CD4-positive, alpha-beta memory T cell (primary cell): ENCODE data around the gene EXOG. TPM values are rescaled to one million over a fixed set of nuclear protein-coding genes. Genes with fewer than 3 reads are reported as not detected.
A peak's percentile ranks its signal among the peaks of the same experiment; 100 is the strongest.

Experiments used
- CTCF ChIA-PET: fragments of 350-600 bp; sonication (Branson Sonifier 250); formaldehyde crosslinking; loops from one replicate; lab custom pipeline; 2021; ENCODE audit warnings: inconsistent platforms; ENCODE audit not compliant: partially characterized antibody; lab: Charles Lee
- POLR2A ChIA-PET: fragments of 350-600 bp; sonication (Branson Sonifier 250); formaldehyde crosslinking; loops from one replicate; lab custom pipeline; 2021; ENCODE audit not compliant: partially characterized antibody; lab: Charles Lee
- DNase-seq, 5 donors: peaks; one replicate each; pipeline versions ENCODE4 v3.0.0 to v3.0.0-alpha.2; 2020 to 2022; ENCODE audit warnings: mixed read lengths in 1 of 5
- H3K27ac ChIP-seq: one replicate; pipeline ENCODE4 v1.7.0; 2013; ENCODE audit warnings: low read depth, low read length
- H3K27me3 ChIP-seq: 2 replicates; pipeline ENCODE4 v1.7.0; 2013; ENCODE audit warnings: mild to moderate bottlenecking, low read length, moderate library complexity; ENCODE audit not compliant: insufficient read depth
- H3K36me3 ChIP-seq: 2 replicates; pipeline ENCODE4 v1.7.0; 2013; ENCODE audit warnings: mild to moderate bottlenecking, low read length, moderate library complexity; ENCODE audit not compliant: insufficient read depth
- H3K4me1 ChIP-seq: 2 replicates; pipeline ENCODE4 v1.7.0; 2013; ENCODE audit warnings: mild to moderate bottlenecking, low read length, moderate library complexity; ENCODE audit not compliant: insufficient read depth
- H3K4me3 ChIP-seq, 2 donors: one replicate each; pipeline ENCODE4 v1.7.0; 2013; ENCODE audit warnings: low read length in 2 of 2, mild to moderate bottlenecking in 1 of 2
- H3K9me3 ChIP-seq, 2 donors: one replicate each; pipeline ENCODE4 v1.7.0; 2013; ENCODE audit warnings: low read length in 2 of 2, control low read depth in 1 of 2; ENCODE audit not compliant: control insufficient read depth in 1 of 2
- H3K27ac Mint-ChIP-seq, 7 donors: one replicate each; pipeline ENCODE4 v1.8.0; 2020 to 2021; ENCODE audit warnings: mixed read lengths in 7 of 7, mild to moderate bottlenecking in 6 of 7, inconsistent platforms in 3 of 7, moderate library complexity in 3 of 7
- H3K27me3 Mint-ChIP-seq, 2 donors: one replicate each; pipeline ENCODE4 v1.8.0; 2020 to 2021; ENCODE audit warnings: mixed read lengths in 2 of 2
- H3K36me3 Mint-ChIP-seq, 2 donors: one replicate each; pipeline ENCODE4 v1.8.0; 2020 to 2021; ENCODE audit warnings: mixed read lengths in 2 of 2, inconsistent platforms in 1 of 2, mild to moderate bottlenecking in 1 of 2
- H3K4me1 Mint-ChIP-seq, 4 donors: one replicate each; pipeline ENCODE4 v1.8.0; 2020 to 2021; ENCODE audit warnings: mixed read lengths in 4 of 4, mild to moderate bottlenecking in 1 of 4
- H3K4me3 Mint-ChIP-seq, 8 donors: one replicate each; pipeline ENCODE4 v1.8.0; 2020 to 2021; ENCODE audit warnings: mixed read lengths in 8 of 8, mild to moderate bottlenecking in 7 of 8, moderate library complexity in 6 of 8, inconsistent platforms in 3 of 8
- H3K9me3 Mint-ChIP-seq, 8 donors: one replicate each; pipeline ENCODE4 v1.8.0; 2020 to 2021; ENCODE audit warnings: mixed read lengths in 8 of 8, mild to moderate bottlenecking in 5 of 8, inconsistent platforms in 3 of 8, moderate library complexity in 1 of 8
- intact Hi-C: fragments of 100-400 bp; cut with micrococcal nuclease; formaldehyde crosslinking; loops from one replicate; pipeline ENCODE4 v1.15.1; 2023
- polyA plus RNA-seq, 2 donors: library from polyadenylated mRNA; unstranded; fragments of 300-500 nt; fragmentation: Illumina TruSeq; gene quantifications; one replicate each; pipeline ENCODE4 v1.2.3, GENCODE V29; 2021
- total RNA-seq, 2 experiments: library from RNA; stranded (reverse); gene quantifications; one replicate each; pipeline ENCODE4 v1.2.3, GENCODE V29; 2021

The EXOG gene
- total and polyA plus RNA-seq, 4 experiments from 2014 or later, result 2.6 to 33.3 (median 21.4) TPM

DNA sequence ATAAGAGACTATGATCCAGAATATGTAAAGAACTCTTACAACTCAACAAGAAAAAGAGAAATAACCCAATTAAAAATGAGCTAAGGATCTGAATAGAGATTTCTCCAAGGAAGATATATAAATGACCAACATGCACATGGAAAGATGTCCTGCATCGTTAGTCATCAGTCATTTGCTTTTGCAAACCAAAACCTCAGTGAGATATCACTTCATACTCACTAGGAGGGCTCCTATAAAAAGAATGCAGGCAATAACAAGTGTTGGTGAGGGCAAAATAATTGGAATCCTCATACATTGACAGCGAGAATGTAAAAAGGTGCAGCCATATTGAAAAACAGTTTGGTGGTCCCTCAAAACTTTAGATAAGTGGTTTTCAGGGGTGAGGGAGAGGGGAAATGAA lies 56.9 kb downstream of the EXOG start:
- H3K4me3 Mint-ChIP-seq, result no peak overlapping the region
- Histone ChIP-seq H3K9me3 (no peaks in the 10 kb centered on the region), H3K27ac (no peak overlapping the region), H3K27me3 (no peaks in the 10 kb centered on the region), H3K36me3 (no peaks in the 10 kb centered on the region), H3K4me1 (no peaks in the 10 kb centered on the region), H3K4me3 (no peak overlapping the region)
- H3K27me3 Mint-ChIP-seq, result peaks cover 2 to 5% of the 10 kb centered on the region in 2 donors
- ChIA-PET CTCF (no interaction called here), POLR2A (no interaction called here)
- no peak for DNase-seq
- no peaks in the 10 kb centered on the region for H3K4me1 Mint-ChIP-seq
- no peaks in the 10 kb centered on the region for H3K36me3 Mint-ChIP-seq
- intact Hi-C loops, result no loop called here
- H3K9me3 Mint-ChIP-seq, result peaks cover 0 to 10% (median 3%) of the 10 kb centered on the region in 8 donors
- H3K27ac Mint-ChIP-seq, result no peak overlapping the region

DNA sequence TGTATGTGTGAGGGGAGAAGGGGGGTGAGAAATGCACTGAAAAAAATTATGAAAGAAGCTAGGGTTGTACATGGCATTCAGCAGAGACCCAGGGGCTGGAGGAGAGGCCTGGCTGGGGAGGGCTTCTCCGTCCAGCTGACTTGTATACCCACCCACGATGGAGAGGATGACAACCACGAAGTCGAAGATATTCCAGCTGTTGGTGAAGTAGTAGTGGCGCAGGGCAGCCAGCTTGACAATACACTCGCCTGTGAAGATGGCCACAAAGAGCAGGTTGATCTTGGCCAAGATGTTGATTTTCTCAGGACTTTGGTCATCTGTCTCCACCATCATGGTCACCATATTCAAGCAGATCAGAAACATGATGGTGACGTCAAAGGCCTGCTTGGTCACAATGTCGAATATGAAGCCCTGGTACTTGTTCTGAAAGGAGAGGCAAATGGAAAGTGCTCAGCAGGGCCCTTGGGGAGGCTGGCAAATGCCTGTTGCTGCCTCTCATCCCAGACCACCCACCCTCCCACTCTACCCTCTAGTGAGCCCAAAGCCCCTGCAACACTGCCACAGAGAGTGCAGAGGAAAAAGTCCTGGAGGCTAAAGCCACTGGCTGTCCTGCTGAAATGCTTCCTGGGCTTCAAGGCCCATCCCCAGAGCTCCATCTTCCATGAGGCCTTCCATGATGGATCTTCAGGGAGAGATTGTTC lies 58.1 kb downstream of the EXOG start:
- no peaks in the 10 kb centered on the region for H3K4me1 Mint-ChIP-seq
- Histone ChIP-seq H3K27ac (no peak overlapping the region), H3K4me1 (no peaks in the 10 kb centered on the region), H3K27me3 (no peaks in the 10 kb centered on the region), H3K9me3 (no peaks in the 10 kb centered on the region), H3K36me3 (no peaks in the 10 kb centered on the region), H3K4me3 (no peak overlapping the region)
- peaks cover 0 to 10% (median 3%) of the 10 kb centered on the region in 8 donors for H3K9me3 Mint-ChIP-seq
- no peaks in the 10 kb centered on the region for H3K36me3 Mint-ChIP-seq
- ChIA-PET CTCF (interaction anchor here (1.1 kb wide), 1 partner anchor 34 kb away, joined by 3 read pairs; no protein-coding TSS in a partner anchor), POLR2A (no interaction called here)
- intact Hi-C loops, result no loop called here
- H3K27me3 Mint-ChIP-seq, result peaks cover 2 to 5% of the 10 kb centered on the region in 2 donors
- DNase-seq, result no peak
- no peak overlapping the region for H3K4me3 Mint-ChIP-seq
- H3K27ac Mint-ChIP-seq, result no peak overlapping the region

- Histone ChIP-seq H3K36me3 (no peaks in the 10 kb centered on the region), H3K27me3 (no peaks in the 10 kb centered on the region), H3K4me1 (no peaks in the 10 kb centered on the region), H3K4me3 (no peak overlapping the region), H3K9me3 (no peaks in the 10 kb centered on the region), H3K27ac (no peak overlapping the region)
- POLR2A ChIA-PET, result no interaction called here
- CTCF ChIA-PET, result no interaction called here
- DNase-seq, result no peak
- Mint-ChIP-seq H3K27ac (no peak overlapping the region), H3K27me3 (peaks cover 2 to 5% of the 10 kb centered on the region in 2 donors), H3K9me3 (peaks cover 0 to 11% (median 3%) of the 10 kb centered on the region in 8 donors), H3K4me1 (no peaks in the 10 kb centered on the region), H3K4me3 (no peak overlapping the region), H3K36me3 (no peaks in the 10 kb centered on the region)
- intact Hi-C loops, result no loop called here
These were observed 59.2 kb downstream of the EXOG start for GRCh38 chr3:38555149-38555840.

DNA sequence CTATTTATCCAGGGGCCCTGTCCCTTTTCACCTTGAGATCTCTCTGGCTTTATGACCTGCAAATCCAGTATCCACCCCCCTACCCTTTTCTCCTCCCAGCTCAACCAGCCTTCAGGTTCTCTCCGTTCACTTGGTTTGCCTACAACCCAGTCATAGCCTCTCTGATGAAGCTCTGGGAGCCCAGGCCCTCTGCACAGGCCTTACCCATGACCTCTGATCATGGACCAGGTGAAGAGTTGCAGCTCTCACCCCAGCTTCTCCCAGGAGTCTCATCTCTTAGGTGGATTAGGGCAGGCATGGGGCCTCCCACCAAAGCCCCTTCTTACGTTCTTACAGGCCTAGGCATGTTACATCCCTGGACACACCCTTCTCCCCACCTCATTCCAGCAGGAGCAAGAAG lies 59.8 kb downstream of the EXOG start:
- CTCF ChIA-PET, result interaction anchor here (4.3 kb wide), 1 partner anchor 35 kb away, joined by 16 read pairs; no protein-coding TSS in a partner anchor
- DNase-seq, result no peak

DNA sequence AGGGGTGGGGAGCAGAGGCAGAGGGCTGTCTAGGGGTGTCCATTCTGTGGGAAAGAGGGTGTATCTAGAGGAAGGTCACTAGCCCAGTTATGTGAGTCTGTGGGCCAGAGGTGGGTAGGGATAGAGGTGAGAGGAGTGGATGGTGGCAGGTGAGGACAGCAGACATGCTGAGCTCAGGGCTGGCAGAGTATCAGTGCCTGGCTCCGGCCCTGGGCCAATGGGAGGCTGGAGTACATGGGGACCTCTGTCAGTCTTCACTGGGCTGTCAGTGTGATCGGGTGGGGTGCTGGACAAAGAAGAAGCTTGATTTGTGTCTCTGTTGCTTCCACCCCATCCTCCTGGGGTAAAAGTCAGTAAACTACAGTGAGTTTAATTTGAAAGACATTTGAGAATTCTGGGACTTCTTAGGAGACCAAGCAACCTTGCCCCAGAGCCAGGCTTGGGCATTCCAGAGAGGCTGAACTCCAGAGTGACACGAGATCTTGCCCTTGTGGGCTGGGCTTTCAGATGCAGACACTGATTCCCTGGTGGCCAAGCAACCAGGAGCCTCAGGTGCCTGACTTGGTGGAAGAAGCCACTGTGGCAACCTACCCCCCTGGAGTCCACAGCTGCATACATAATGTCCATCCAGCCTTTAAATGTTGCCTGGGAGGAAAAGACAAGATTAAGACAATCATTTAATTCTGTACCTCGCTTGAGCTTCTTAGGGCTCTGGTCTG lies 60.7 kb downstream of the EXOG start:
- Histone ChIP-seq H3K4me3 (no peak overlapping the region), H3K9me3 (no peaks in the 10 kb centered on the region), H3K27ac (no peak overlapping the region), H3K4me1 (no peaks in the 10 kb centered on the region), H3K27me3 (no peaks in the 10 kb centered on the region), H3K36me3 (no peaks in the 10 kb centered on the region)
- Mint-ChIP-seq H3K4me3 (no peak overlapping the region), H3K9me3 (peaks cover 0 to 11% (median 3%) of the 10 kb centered on the region in 8 donors), H3K27me3 (peaks cover 2 to 5% of the 10 kb centered on the region in 2 donors), H3K27ac (no peak overlapping the region), H3K4me1 (no peaks in the 10 kb centered on the region), H3K36me3 (no peaks in the 10 kb centered on the region)
- POLR2A ChIA-PET, result no interaction called here
- no peak for DNase-seq
- intact Hi-C loops, result no loop called here
- CTCF ChIA-PET, result interaction anchor here (4.3 kb wide), 1 partner anchor 36 kb away, joined by 16 read pairs; no protein-coding TSS in a partner anchor

More for the DNA sequence above, 59.8 kb downstream of the EXOG start:
- Mint-ChIP-seq H3K4me1 (no peaks in the 10 kb centered on the region), H3K27me3 (peaks cover 2 to 5% of the 10 kb centered on the region in 2 donors), H3K27ac (peak overlapping the region in 1 of 7 donors; percentile 23), H3K9me3 (peaks cover 0 to 11% (median 3%) of the 10 kb centered on the region in 8 donors), H3K36me3 (no peaks in the 10 kb centered on the region), H3K4me3 (no peak overlapping the region)
- Histone ChIP-seq H3K4me1 (no peaks in the 10 kb centered on the region), H3K27ac (no peak overlapping the region), H3K36me3 (no peaks in the 10 kb centered on the region), H3K4me3 (no peak overlapping the region), H3K27me3 (no peaks in the 10 kb centered on the region), H3K9me3 (no peaks in the 10 kb centered on the region)
- intact Hi-C loops, result no loop called here
- POLR2A ChIA-PET, result no interaction called here

DNA sequence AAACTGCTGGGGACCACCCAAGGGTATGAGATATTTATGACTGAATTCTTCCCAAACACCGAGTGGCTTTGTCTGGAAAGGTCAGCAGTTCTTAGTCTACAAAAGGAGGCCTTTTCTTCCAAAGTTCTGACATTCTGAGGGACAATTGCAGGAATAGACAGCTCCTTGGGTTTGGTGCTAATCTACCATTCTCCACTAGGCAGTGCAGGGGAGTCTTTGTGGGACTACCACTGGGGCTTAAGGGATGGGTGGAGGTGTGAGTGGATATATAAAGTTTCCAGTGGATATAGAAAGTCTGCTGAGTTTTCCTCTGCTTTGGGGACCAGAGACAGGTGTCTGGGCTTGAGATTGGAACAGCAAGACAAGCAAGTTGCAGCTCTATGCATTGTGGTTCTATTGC lies 62.7 kb downstream of the EXOG start:
- no peak overlapping the region for H3K4me3 Mint-ChIP-seq
- H3K36me3 ChIP-seq, result no peaks in the 10 kb centered on the region
- peaks cover 0 to 10% (median 3%) of the 10 kb centered on the region in 8 donors for H3K9me3 Mint-ChIP-seq
- ChIA-PET CTCF (interaction anchor here (4.3 kb wide), 1 partner anchor 38 kb away, joined by 16 read pairs; no protein-coding TSS in a partner anchor), POLR2A (no interaction called here)
- H3K4me3 ChIP-seq, result no peak overlapping the region
- DNase-seq, result no peak
- H3K4me1 ChIP-seq, result no peaks in the 10 kb centered on the region
- no peaks in the 10 kb centered on the region for H3K36me3 Mint-ChIP-seq
- no peak overlapping the region for H3K27ac Mint-ChIP-seq
- no peaks in the 10 kb centered on the region for H3K9me3 ChIP-seq
- H3K27ac ChIP-seq, result no peak overlapping the region
- no peaks in the 10 kb centered on the region for H3K4me1 Mint-ChIP-seq
- no peaks in the 10 kb centered on the region for H3K27me3 ChIP-seq
- intact Hi-C loops, result no loop called here
- peaks cover 0 to 4% of the 10 kb centered on the region in 2 donors for H3K27me3 Mint-ChIP-seq

GRCh38 chr3:38560284-38560683 lies 64.1 kb downstream of the EXOG start:
- Histone ChIP-seq H3K4me1 (no peaks in the 10 kb centered on the region), H3K27ac (no peak overlapping the region), H3K9me3 (no peaks in the 10 kb centered on the region), H3K4me3 (no peak overlapping the region), H3K36me3 (no peaks in the 10 kb centered on the region), H3K27me3 (no peaks in the 10 kb centered on the region)
- no peaks in the 10 kb centered on the region for H3K4me1 Mint-ChIP-seq
- intact Hi-C loops, result no loop called here
- ChIA-PET CTCF (no interaction called here), POLR2A (no interaction called here)
- H3K27ac Mint-ChIP-seq, result no peak overlapping the region
- H3K9me3 Mint-ChIP-seq, result peaks cover 0 to 4% (median 0%) of the 10 kb centered on the region in 8 donors
- H3K4me3 Mint-ChIP-seq, result no peak overlapping the region
- H3K36me3 Mint-ChIP-seq, result no peaks in the 10 kb centered on the region
- DNase-seq, result no peak
- H3K27me3 Mint-ChIP-seq, result peaks cover 0 to 3% of the 10 kb centered on the region in 2 donors
